ENCODE results near the gene IRX4.
"Not testable (repeated sequence)": the region's sequence is repeated elsewhere in the genome, so short reads cannot be mapped to it uniquely, and the experiment has no call there.

IRX4 gene

GRCh38 chr5:1878050-1878849 is 4.5 kb downstream of the IRX4 start:
- peaks cover 12% of the 10 kb centered on the region for H3K4me1 Mint-ChIP-seq
- no peaks in the 10 kb centered on the region for H3K9me3 Mint-ChIP-seq
- no peak overlapping the region for H3K4me3 Mint-ChIP-seq
- H3K36me3 Mint-ChIP-seq: no peaks in the 10 kb centered on the region
- peaks cover 33% of the 10 kb centered on the region for H3K27me3 Mint-ChIP-seq
- no peak overlapping the region for H3K27ac Mint-ChIP-seq

GRCh38 chr5:1877103-1878049 is 5.3 kb downstream of the IRX4 start:
- Mint-ChIP-seq H3K4me1 (peaks cover 12% of the 10 kb centered on the region), H3K9me3 (no peaks in the 10 kb centered on the region), H3K4me3 (no peak overlapping the region), H3K27ac (no peak overlapping the region), H3K36me3 (no peaks in the 10 kb centered on the region), H3K27me3 (peaks cover 37% of the 10 kb centered on the region)

GRCh38 chr5:1876660-1877064 is 6.1 kb downstream of the IRX4 start:
- Mint-ChIP-seq H3K9me3 (no peaks in the 10 kb centered on the region), H3K4me1 (peaks cover 12% of the 10 kb centered on the region), H3K27ac (no peak overlapping the region), H3K36me3 (no peaks in the 10 kb centered on the region), H3K4me3 (no peak overlapping the region), H3K27me3 (peaks cover 36% of the 10 kb centered on the region)

- no peak overlapping the region for H3K27ac Mint-ChIP-seq
- no peaks in the 10 kb centered on the region for H3K36me3 Mint-ChIP-seq
- peaks cover 33% of the 10 kb centered on the region for H3K27me3 Mint-ChIP-seq
- H3K9me3 Mint-ChIP-seq: no peaks in the 10 kb centered on the region
- H3K4me3 Mint-ChIP-seq: peak overlapping the region; percentile 39
- H3K4me1 Mint-ChIP-seq: peaks cover 9% of the 10 kb centered on the region
Measured at GRCh38 chr5:1875843-1876659, 6.7 kb downstream of the IRX4 start.

- Mint-ChIP-seq H3K27me3 (peaks cover 31% of the 10 kb centered on the region), H3K36me3 (no peaks in the 10 kb centered on the region), H3K4me3 (no peak overlapping the region), H3K27ac (no peak overlapping the region), H3K4me1 (peaks cover 8% of the 10 kb centered on the region), H3K9me3 (no peaks in the 10 kb centered on the region)
Measured at GRCh38 chr5:1875281-1875842, 7.4 kb downstream of the IRX4 start.

- Mint-ChIP-seq H3K27ac (no peak overlapping the region), H3K9me3 (no peaks in the 10 kb centered on the region), H3K36me3 (no peaks in the 10 kb centered on the region), H3K4me3 (no peak overlapping the region), H3K27me3 (peaks cover 25% of the 10 kb centered on the region), H3K4me1 (peaks cover 4% of the 10 kb centered on the region)
Measured at GRCh38 chr5:1874771-1875220, 7.9 kb downstream of the IRX4 start.

GRCh38 chr5:1874348-1874747 is 8.4 kb downstream of the IRX4 start:
- peaks cover 4% of the 10 kb centered on the region for H3K4me1 Mint-ChIP-seq
- H3K4me3 Mint-ChIP-seq: no peak overlapping the region
- H3K36me3 Mint-ChIP-seq: no peaks in the 10 kb centered on the region
- no peaks in the 10 kb centered on the region for H3K9me3 Mint-ChIP-seq
- peaks cover 21% of the 10 kb centered on the region for H3K27me3 Mint-ChIP-seq
- no peak overlapping the region for H3K27ac Mint-ChIP-seq

GRCh38 chr5:1873243-1873959 is 9.3 kb downstream of the IRX4 start:
- H3K36me3 Mint-ChIP-seq: no peaks in the 10 kb centered on the region
- H3K4me3 Mint-ChIP-seq: no peak overlapping the region
- H3K9me3 Mint-ChIP-seq: no peaks in the 10 kb centered on the region
- no peak overlapping the region for H3K27ac Mint-ChIP-seq
- H3K4me1 Mint-ChIP-seq: peaks cover 4% of the 10 kb centered on the region
- peaks cover 21% of the 10 kb centered on the region for H3K27me3 Mint-ChIP-seq

- Mint-ChIP-seq H3K4me1 (peaks cover 4% of the 10 kb centered on the region), H3K4me3 (no peak overlapping the region), H3K9me3 (no peaks in the 10 kb centered on the region), H3K36me3 (no peaks in the 10 kb centered on the region), H3K27ac (no peak overlapping the region), H3K27me3 (peaks cover 19% of the 10 kb centered on the region)
Measured at GRCh38 chr5:1871441-1871840, 11.3 kb downstream of the IRX4 start.

GRCh38 chr5:1870435-1871272 is 12.1 kb downstream of the IRX4 start:
- H3K9me3 Mint-ChIP-seq, H3K4me3 Mint-ChIP-seq, H3K36me3 Mint-ChIP-seq, H3K27ac Mint-ChIP-seq, H3K4me1 Mint-ChIP-seq: not testable (repeated sequence)
- peaks cover 20% of the 10 kb centered on the region for H3K27me3 Mint-ChIP-seq

GRCh38 chr5:1868886-1869475 is 13.7 kb downstream of the IRX4 start:
- no peaks in the 10 kb centered on the region for H3K36me3 Mint-ChIP-seq
- H3K9me3 Mint-ChIP-seq: no peaks in the 10 kb centered on the region
- peaks cover 17% of the 10 kb centered on the region for H3K27me3 Mint-ChIP-seq
- no peak overlapping the region for H3K4me3 Mint-ChIP-seq
- no peaks in the 10 kb centered on the region for H3K4me1 Mint-ChIP-seq
- H3K27ac Mint-ChIP-seq: no peak overlapping the region

- Mint-ChIP-seq H3K4me1 (no peaks in the 10 kb centered on the region), H3K4me3 (no peak overlapping the region), H3K27me3 (peaks cover 13% of the 10 kb centered on the region)
Measured at GRCh38 chr5:1867815-1868143, 14.9 kb downstream of the IRX4 start.

GRCh38 chr5:1867114-1867814 is 15.5 kb downstream of the IRX4 start:
- Mint-ChIP-seq H3K9me3 (no peaks in the 10 kb centered on the region), H3K27ac (no peak overlapping the region), H3K27me3 (peaks cover 12% of the 10 kb centered on the region), H3K4me3 (no peak overlapping the region), H3K36me3 (no peaks in the 10 kb centered on the region), H3K4me1 (no peaks in the 10 kb centered on the region)

More at GRCh38 chr5:1867815-1868143, 14.9 kb downstream of the IRX4 start:
- Mint-ChIP-seq H3K36me3 (no peaks in the 10 kb centered on the region), H3K27ac (no peak overlapping the region), H3K9me3 (no peaks in the 10 kb centered on the region)

All from activated naive CD4-positive, alpha-beta T cell treated with anti-CD3 and anti-CD28 coated beads, Interleukin-2, amount 50 U/mL, for 24 hours (primary cell).